GM19372 (cell line): ENCODE data around the gene DNTT.
"Not testable (repeated sequence)": the region's sequence is repeated elsewhere in the genome, so short reads cannot be mapped to it uniquely, and the experiment has no call there.

Source experiments
- ATAC-seq: cut with Tn5 transposase; IDR thresholded peaks from one replicate; pipeline ENCODE4 v1.9.1; 2021; ENCODE audit warnings: mild to moderate bottlenecking, low read depth, moderate library complexity; ENCODE audit not compliant: unreplicated experiment

Gene DNTT

GRCh38 chr10:96305019-96305418 is 785 bp downstream of the DNTT start:
- no peak for ATAC-seq

GRCh38 chr10:96306516-96306915 is 2.3 kb downstream of the DNTT start:
- no peak for ATAC-seq

- ATAC-seq = not testable (repeated sequence)
Observed at GRCh38 chr10:96308854-96309253, 4.6 kb downstream of the DNTT start.

GRCh38 chr10:96309628-96310320 is 5.5 kb downstream of the DNTT start:
- no peak for ATAC-seq

GRCh38 chr10:96310321-96310669 is 6.1 kb downstream of the DNTT start:
- ATAC-seq = no peak

GRCh38 chr10:96311180-96311715 is 7.0 kb downstream of the DNTT start:
- ATAC-seq = no peak

GRCh38 chr10:96313344-96313743 is 9.1 kb downstream of the DNTT start:
- ATAC-seq = no peak

- ATAC-seq = no peak
Observed at GRCh38 chr10:96317067-96317833, 13.0 kb downstream of the DNTT start.

GRCh38 chr10:96319754-96320474 is 15.7 kb downstream of the DNTT start:
- ATAC-seq = no peak

- no peak for ATAC-seq
Observed at GRCh38 chr10:96321822-96322221, 17.6 kb downstream of the DNTT start.

- ATAC-seq = no peak
Observed at GRCh38 chr10:96322275-96322674, 18.0 kb downstream of the DNTT start.

GRCh38 chr10:96324447-96324846 is 20.2 kb downstream of the DNTT start:
- ATAC-seq = no peak

GRCh38 chr10:96325719-96326373 is 21.6 kb downstream of the DNTT start:
- peak; percentile 85 for ATAC-seq

- ATAC-seq = no peak
Observed at GRCh38 chr10:96327462-96327861, 23.2 kb downstream of the DNTT start.

- ATAC-seq = no peak
Observed at GRCh38 chr10:96333101-96333500, 28.9 kb downstream of the DNTT start.

GRCh38 chr10:96334616-96335526 is 30.6 kb downstream of the DNTT start:
- no peak for ATAC-seq

- no peak for ATAC-seq
Observed at GRCh38 chr10:96337106-96337505, 32.9 kb downstream of the DNTT start.

- ATAC-seq = no peak
Observed at GRCh38 chr10:96338279-96338925, 34.2 kb downstream of the DNTT start.

- no peak for ATAC-seq
Observed at GRCh38 chr10:96339383-96339782, 35.1 kb downstream of the DNTT start.
